OCI-LY1 (cell line): ENCODE measurements around the gene IL18R1.

Source experiments
- CTCF ChIP-seq: fragments of 200-600 bp; sonication (generic), shearing (Covaris generic); IDR thresholded peaks from 2 replicates; pipeline ENCODE4 v1.5.1; 2017; ENCODE audit warnings: mild to moderate bottlenecking, antibody characterized with exemption, low read length, moderate library complexity, mixed read lengths
- EZH2 ChIP-seq: fragments of 200-600 bp; sonication (generic), shearing (Covaris generic); IDR thresholded peaks from 2 replicates; pipeline ENCODE4 v1.8.0; 2017; ENCODE audit warnings: borderline replicate concordance, mixed run types, mild to moderate bottlenecking, antibody characterized with exemption, low read length, moderate library complexity, mixed read lengths

GRCh38 chr2:102315921-102316320 lies 39.7 kb upstream of the IL18R1 start:
- TF ChIP-seq CTCF (no peak), EZH2 (no peak)
